Heart left ventricle (tissue), 13 donors: ENCODE data around the gene GTF2F1.

Experiments
- CTCF ChIP-seq, 12 donors: fragments of 200-600 bp; sonication (generic) in 4 of 12; IDR thresholded peaks; one replicate each; pipeline versions ENCODE4 v1.5.0 to v1.8.0; 2018 to 2022; ENCODE audit warnings: antibody characterized with exemption in 12 of 12, mild to moderate bottlenecking in 5 of 12
- POLR2A ChIP-seq, 2 donors: fragments of 450-650 bp; IDR thresholded peaks; one replicate each; pipeline ENCODE4 v1.6.1; 2017; ENCODE audit warnings: antibody characterized with exemption in 2 of 2, mild to moderate bottlenecking in 2 of 2, moderate library complexity in 2 of 2
- donor health status: ischemic (EF 13 %, LVEDD 7.1; RV severe dilation, severe dysfunction).
- donor health status: DM: no; HTN: yes; CAD: no.
- donor health status: DM: no; HTN: no; CAD: no.
- donor health status: ischemic (EF 25% LVEDD 6.9; RV normal size, moderate dysfunction).
- donor health status: ischemic (EF 25% LVEDD 5.7; RV mildly dilated, moderate dysfunction).
- donor health status: ischemic (EF 35%, LVEDD 5.7; RV mildly dilated, moderate dysfunction).
- donor health status: nonischemic (EF 11% LVEDD 7.7; RV severe dilation, severe dysfunction).
- donor health status: DM: yes; HTN: yes; CAD: no.
- donor health status: PGD.
- donor health status: ischemic (EF 29% LVEDD 5.4; RV normal size, mild dysfunction).
- donor health status: nonischemic (EF 23%, LVEDD 6.1; RV moderate dilation, normal function).

GRCh38 chr19:6442087-6442688 lies 49.2 kb upstream of the GTF2F1 start:
- no peak for TF ChIP-seq CTCF (IDR thresholded peaks at IDR 0.05)
- TF ChIP-seq POLR2A (IDR thresholded peaks at IDR 0.05): no peak
